ENCODE measurements around the gene FBXL14.

The FBXL14 gene

GRCh38 chr12:1622406-1622805 is 28.0 kb upstream of the FBXL14 start:
- Histone ChIP-seq H3K27ac (no peak overlapping the region), H3K4me1 (ENCODE audit: low read depth, poor library complexity, severe bottlenecking) (peaks cover 25% of the 10 kb centered on the region), H3K27me3 (ENCODE audit: insufficient read depth, low read depth) (no peaks in the 10 kb centered on the region), H2AFZ (ENCODE audit: low read depth) (no peak overlapping the region), H3K4me3 (IDR thresholded peaks at IDR 0.05; ENCODE audit: insufficient read depth, low read depth, low read length) (no peak overlapping the region), H3K9ac (no peak overlapping the region), H3K79me2 (ENCODE audit: insufficient read depth, low read depth) (peaks cover 79% of the 10 kb centered on the region), H4K20me1 (ENCODE audit: insufficient read depth) (0 out of 2 replicates have a peak, but pooled peaks cover 8% of the 10 kb centered on the region), H3K36me3 (ENCODE audit: insufficient read depth) (no peaks in the 10 kb centered on the region; the same call in 1 of the 2 replicates), H3K4me2 (no peak overlapping the region)
- TF ChIP-seq CTCF (conservative IDR thresholded peaks at IDR 0.05; ENCODE audit: low read depth, low read length), result no peak

DNA sequence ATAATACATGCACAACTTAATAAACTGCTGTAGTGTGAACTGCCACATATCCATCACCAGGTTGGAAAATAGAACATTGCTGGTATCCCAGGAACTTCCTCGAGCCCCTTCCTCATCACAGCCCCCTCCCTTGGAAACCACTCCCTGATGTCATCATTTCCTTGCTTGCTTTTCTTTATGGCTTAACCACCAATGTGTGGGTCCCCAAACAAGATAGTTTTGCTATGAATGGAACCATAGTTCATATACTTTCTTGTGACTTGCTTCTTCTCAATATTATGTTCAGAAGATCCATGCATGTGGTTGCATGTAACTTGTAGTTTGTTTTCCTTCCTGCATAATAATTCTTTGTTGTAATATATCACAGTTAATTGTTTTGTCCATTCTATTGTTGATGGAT is 25.7 kb upstream of the FBXL14 start:
- H3K9ac ChIP-seq, result no peak overlapping the region
- H3K79me2 ChIP-seq (ENCODE audit: insufficient read depth, low read depth), result peaks cover 79% of the 10 kb centered on the region

DNA sequence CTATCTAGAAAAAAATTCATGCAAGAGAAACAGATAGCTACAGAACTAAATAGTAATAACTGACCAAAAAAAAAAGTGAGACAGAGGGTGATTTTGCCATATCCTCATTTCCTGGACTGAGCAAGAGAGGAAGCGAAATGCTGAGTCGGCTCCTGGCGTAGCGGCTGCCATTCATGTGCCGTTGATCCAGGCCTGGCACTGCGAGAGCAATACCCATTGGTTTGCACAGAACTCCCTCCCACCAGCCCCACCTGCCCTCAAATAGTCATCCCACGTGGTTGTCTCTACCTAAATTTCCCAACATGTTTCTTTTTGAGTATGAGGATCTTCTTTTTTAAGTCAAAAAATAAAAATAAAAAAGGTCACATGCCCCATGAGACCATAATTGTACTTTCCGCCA is 25.2 kb upstream of the FBXL14 start:
- Histone ChIP-seq H3K27ac (no peak overlapping the region), H3K27me3 (ENCODE audit: insufficient read depth, low read depth) (no peaks in the 10 kb centered on the region), H3K79me2 (ENCODE audit: insufficient read depth, low read depth) (peaks cover 79% of the 10 kb centered on the region), H3K9ac (no peak overlapping the region), H3K4me1 (ENCODE audit: low read depth, poor library complexity, severe bottlenecking) (peaks cover 53% of the 10 kb centered on the region), H3K4me3 (IDR thresholded peaks at IDR 0.05; ENCODE audit: insufficient read depth, low read depth, low read length) (no peak overlapping the region), H3K36me3 (ENCODE audit: insufficient read depth) (no peaks in the 10 kb centered on the region; the same call in 1 of the 2 replicates), H2AFZ (ENCODE audit: low read depth) (no peak overlapping the region), H4K20me1 (ENCODE audit: insufficient read depth) (peaks cover 16% of the 10 kb centered on the region; the same call in 1 of the 2 replicates), H3K4me2 (no peak overlapping the region)
- no peak for TF ChIP-seq CTCF (conservative IDR thresholded peaks at IDR 0.05; ENCODE audit: low read depth, low read length)

More for the DNA sequence above, 25.7 kb upstream of the FBXL14 start:
- Histone ChIP-seq H4K20me1 (ENCODE audit: insufficient read depth) (peaks cover 16% of the 10 kb centered on the region; the same call in 1 of the 2 replicates), H3K4me3 (IDR thresholded peaks at IDR 0.05; ENCODE audit: insufficient read depth, low read depth, low read length) (no peak overlapping the region), H3K4me2 (no peak overlapping the region), H3K36me3 (ENCODE audit: insufficient read depth) (no peaks in the 10 kb centered on the region), H3K27me3 (ENCODE audit: insufficient read depth, low read depth) (no peaks in the 10 kb centered on the region), H3K4me1 (ENCODE audit: low read depth, poor library complexity, severe bottlenecking) (peaks cover 48% of the 10 kb centered on the region), H2AFZ (ENCODE audit: low read depth) (no peak overlapping the region), H3K27ac (no peak overlapping the region)
- no peak for TF ChIP-seq CTCF (conservative IDR thresholded peaks at IDR 0.05; ENCODE audit: low read depth, low read length)

DNA sequence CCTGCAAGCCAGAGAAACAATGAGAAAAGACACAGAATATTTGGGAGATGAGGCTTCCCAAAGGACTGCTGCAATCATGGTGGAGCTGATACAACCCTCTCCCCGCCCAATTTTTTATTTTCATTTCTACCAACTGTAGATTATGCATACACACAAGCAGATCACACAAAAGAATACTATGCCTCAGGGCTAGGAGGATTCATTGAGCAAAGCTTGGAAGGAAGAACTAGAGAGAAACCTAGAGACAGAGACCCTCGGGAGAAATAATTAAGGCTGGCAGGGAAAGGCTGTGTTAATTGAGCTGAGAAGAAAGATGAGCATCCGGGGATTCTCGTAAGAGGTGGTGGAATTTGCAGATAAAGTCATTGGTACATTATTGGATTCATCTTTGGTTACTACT is 24.8 kb upstream of the FBXL14 start:
- Histone ChIP-seq H3K79me2 (ENCODE audit: insufficient read depth, low read depth) (peaks cover 80% of the 10 kb centered on the region), H4K20me1 (ENCODE audit: insufficient read depth) (peaks cover 16% of the 10 kb centered on the region; the same call in 1 of the 2 replicates), H3K4me1 (ENCODE audit: low read depth, poor library complexity, severe bottlenecking) (peaks cover 57% of the 10 kb centered on the region), H3K4me3 (IDR thresholded peaks at IDR 0.05; ENCODE audit: insufficient read depth, low read depth, low read length) (no peak overlapping the region), H3K9ac (no peak overlapping the region), H3K27me3 (ENCODE audit: insufficient read depth, low read depth) (no peaks in the 10 kb centered on the region), H2AFZ (ENCODE audit: low read depth) (no peak overlapping the region), H3K4me2 (no peak overlapping the region), H3K27ac (no peak overlapping the region), H3K36me3 (ENCODE audit: insufficient read depth) (no peaks in the 10 kb centered on the region; the same call in 1 of the 2 replicates)
- no peak for TF ChIP-seq CTCF (conservative IDR thresholded peaks at IDR 0.05; ENCODE audit: low read depth, low read length)
